BE2C (cell line): Measurements from ENCODE around the gene FMNL2.

Source experiments
- DNase-seq: peaks from one replicate; pipeline ENCODE4 v3.0.0-alpha.2; 2020
- H3K27me3 ChIP-seq: fragments of 250-450 bp; sonication (Bioruptor Pico); 2 replicates; pipeline ENCODE4 v1.5.1; 2020; ENCODE audit warnings: mild to moderate bottlenecking
- H3K36me3 ChIP-seq: fragments of 250-450 bp; sonication (Bioruptor Pico); 2 replicates; pipeline ENCODE4 v1.5.1; 2020; ENCODE audit warnings: mild to moderate bottlenecking
- H3K4me1 ChIP-seq: fragments of 250-450 bp; sonication (Bioruptor Pico); 2 replicates; pipeline ENCODE4 v1.5.1; 2020
- H3K4me3 ChIP-seq: 2 replicates; pipeline ENCODE4 v1.5.1; 2011; ENCODE audit warnings: low read depth, low read length
- H3K9me3 ChIP-seq: fragments of 250-450 bp; sonication (Bioruptor Pico); 2 replicates; pipeline ENCODE4 v1.5.1; 2020
- TF ChIP-seq, protein P1 (sequence below): IDR thresholded peaks from 2 replicates; pipeline ENCODE4 v1.5.1; 2012; ENCODE audit warnings: mild to moderate bottlenecking, low read depth, low read length

FMNL2 gene

DNA sequence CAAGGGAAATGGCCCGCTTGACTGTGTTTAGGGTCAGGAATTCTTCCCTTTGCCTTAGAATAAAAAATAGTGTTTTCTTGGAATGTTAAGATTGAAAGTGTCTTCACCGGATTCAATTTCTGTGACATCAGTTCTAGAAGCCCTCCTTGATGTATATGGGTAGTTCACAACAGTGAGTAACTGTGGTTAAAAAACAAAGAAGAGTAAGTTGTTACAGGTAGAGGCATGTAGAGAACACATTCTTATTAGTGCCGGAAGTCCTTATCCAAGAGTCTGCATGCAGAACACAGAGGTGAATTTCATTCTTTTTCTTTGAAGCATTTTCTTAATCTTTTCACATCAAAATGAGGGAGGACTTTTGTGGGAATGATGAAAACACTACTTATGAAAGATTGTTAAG is 105.5 kb downstream of the FMNL2 start:
- H3K9me3 ChIP-seq: no peaks in the 10 kb centered on the region
- H3K4me3 ChIP-seq: no peak overlapping the region
- no peak for DNase-seq
- H3K27me3 ChIP-seq: no peaks in the 10 kb centered on the region
- H3K4me1 ChIP-seq: no peaks in the 10 kb centered on the region
- H3K36me3 ChIP-seq: no peaks in the 10 kb centered on the region
- TF ChIP-seq, protein P1, sequence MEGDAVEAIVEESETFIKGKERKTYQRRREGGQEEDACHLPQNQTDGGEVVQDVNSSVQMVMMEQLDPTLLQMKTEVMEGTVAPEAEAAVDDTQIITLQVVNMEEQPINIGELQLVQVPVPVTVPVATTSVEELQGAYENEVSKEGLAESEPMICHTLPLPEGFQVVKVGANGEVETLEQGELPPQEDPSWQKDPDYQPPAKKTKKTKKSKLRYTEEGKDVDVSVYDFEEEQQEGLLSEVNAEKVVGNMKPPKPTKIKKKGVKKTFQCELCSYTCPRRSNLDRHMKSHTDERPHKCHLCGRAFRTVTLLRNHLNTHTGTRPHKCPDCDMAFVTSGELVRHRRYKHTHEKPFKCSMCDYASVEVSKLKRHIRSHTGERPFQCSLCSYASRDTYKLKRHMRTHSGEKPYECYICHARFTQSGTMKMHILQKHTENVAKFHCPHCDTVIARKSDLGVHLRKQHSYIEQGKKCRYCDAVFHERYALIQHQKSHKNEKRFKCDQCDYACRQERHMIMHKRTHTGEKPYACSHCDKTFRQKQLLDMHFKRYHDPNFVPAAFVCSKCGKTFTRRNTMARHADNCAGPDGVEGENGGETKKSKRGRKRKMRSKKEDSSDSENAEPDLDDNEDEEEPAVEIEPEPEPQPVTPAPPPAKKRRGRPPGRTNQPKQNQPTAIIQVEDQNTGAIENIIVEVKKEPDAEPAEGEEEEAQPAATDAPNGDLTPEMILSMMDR: no peak

DNA sequence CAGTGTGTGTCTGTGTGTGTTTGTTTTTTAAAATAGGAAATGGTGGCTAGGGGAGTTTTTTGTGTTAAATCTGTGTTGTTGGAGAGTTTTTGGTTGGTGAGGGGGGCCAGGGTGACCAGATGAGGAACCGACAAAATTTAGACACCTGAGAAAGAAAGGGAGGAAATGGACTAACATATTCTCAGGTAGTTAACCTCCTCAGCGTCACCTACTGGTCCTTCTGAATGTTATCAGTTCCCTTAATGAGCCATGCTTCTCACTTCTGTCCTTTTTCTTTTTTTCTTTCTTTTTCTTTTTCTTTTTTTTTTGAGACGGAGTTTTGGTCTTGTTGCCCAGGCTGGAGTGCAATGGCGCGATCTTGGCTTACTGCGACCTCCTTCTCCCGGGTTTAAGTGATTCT is 107.0 kb downstream of the FMNL2 start:
- Histone ChIP-seq H3K36me3 (no peaks in the 10 kb centered on the region), H3K4me3 (no peak overlapping the region), H3K27me3 (no peaks in the 10 kb centered on the region), H3K9me3 (no peaks in the 10 kb centered on the region), H3K4me1 (no peaks in the 10 kb centered on the region)
- no peak for DNase-seq
- TF ChIP-seq, protein P1: no peak

DNA sequence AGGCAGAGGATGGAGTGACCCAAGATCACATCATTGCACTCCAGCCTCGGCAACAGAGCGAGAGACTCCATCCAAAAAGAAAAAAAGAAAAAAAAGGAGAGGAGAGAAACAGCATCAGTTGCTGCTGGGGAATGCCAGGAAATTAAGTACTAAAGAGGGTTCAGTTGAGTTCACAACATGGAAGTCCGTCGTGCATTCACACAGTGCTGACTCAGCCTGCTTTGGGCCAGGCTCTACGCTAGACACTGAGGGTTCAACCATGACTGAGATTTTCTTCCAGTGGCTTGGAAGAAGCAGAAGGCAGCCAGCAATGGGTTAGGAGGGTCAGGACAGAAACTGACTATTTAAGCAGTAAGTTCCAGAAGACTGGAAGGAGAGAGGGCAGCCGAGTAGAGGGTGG is 108.8 kb downstream of the FMNL2 start:
- Histone ChIP-seq H3K4me3 (no peak overlapping the region), H3K9me3 (no peaks in the 10 kb centered on the region), H3K36me3 (no peaks in the 10 kb centered on the region), H3K4me1 (no peaks in the 10 kb centered on the region), H3K27me3 (no peaks in the 10 kb centered on the region)
- DNase-seq: no peak
- TF ChIP-seq, protein P1: no peak

DNA sequence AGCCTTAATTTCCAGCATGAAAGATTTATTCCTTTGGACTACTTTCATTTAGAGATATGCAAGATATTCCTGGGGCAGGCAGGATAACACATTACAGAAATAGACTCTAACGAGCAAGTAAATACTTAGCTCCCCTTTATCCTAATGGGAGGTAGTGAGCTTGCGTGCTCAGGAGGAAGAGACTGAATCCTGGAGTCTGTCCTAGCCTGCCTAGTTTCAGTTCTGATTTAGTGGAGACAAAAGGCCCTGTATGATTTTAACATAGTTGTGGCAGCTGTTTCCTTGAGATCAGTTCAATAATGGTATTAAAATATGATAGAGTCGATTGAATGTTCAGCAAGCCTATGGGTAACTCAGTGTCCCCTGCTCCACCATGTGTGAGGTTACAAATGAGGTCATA is 109.5 kb downstream of the FMNL2 start:
- TF ChIP-seq, protein P1: no peak
- no peaks in the 10 kb centered on the region for H3K9me3 ChIP-seq
- no peak overlapping the region for H3K4me3 ChIP-seq
- H3K27me3 ChIP-seq: no peaks in the 10 kb centered on the region
- no peak for DNase-seq
- H3K36me3 ChIP-seq: no peaks in the 10 kb centered on the region
- no peaks in the 10 kb centered on the region for H3K4me1 ChIP-seq

DNA sequence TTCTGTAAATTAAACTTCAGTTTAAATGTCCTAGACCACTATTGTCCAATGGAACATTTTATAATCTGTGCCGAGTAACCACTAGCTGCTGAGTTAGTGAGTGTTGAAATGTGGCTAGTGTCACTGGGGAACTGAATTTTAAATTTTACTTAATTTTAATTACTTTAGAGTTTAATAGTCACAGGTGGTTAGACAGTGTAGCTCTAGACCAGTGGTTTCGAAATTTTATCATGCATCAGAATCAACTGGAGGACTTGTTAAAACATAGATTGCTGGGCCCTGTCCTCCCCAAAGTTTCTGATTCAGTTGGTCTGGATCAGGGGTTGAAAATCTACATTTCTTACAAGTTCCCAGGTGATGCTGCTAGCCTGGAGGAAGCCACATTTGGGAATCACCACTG is 110.4 kb downstream of the FMNL2 start:
- Histone ChIP-seq H3K4me3 (no peak overlapping the region), H3K4me1 (no peaks in the 10 kb centered on the region), H3K36me3 (no peaks in the 10 kb centered on the region), H3K9me3 (no peaks in the 10 kb centered on the region), H3K27me3 (no peaks in the 10 kb centered on the region)
- DNase-seq: no peak
- TF ChIP-seq, protein P1: no peak

DNA sequence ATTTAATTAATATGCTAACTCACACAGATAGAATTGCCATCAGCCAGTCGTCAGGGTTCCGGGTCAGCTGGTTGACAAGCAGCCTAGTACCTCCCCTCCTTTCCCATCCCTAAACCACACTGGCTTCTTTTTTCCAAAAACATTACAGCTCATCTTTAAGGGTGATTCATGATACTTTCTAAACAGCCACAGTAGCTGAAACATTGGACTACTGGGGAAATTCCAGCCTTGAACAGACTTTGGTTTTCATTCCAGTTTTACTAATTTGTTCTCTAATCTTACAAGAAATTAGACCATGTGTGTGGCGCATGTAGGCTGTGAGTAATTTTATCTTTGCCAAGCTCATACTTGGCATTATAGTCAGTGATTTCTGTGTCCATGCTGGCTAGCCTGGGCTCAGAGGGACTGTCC is 110.8 kb downstream of the FMNL2 start:
- TF ChIP-seq, protein P1: no peak
- Histone ChIP-seq H3K36me3 (no peaks in the 10 kb centered on the region), H3K27me3 (no peaks in the 10 kb centered on the region), H3K4me3 (no peak overlapping the region), H3K9me3 (no peaks in the 10 kb centered on the region), H3K4me1 (no peaks in the 10 kb centered on the region)
- DNase-seq: no peak
